ENCODE data around the gene PAX5. TPM values are rescaled to one million over a fixed set of nuclear protein-coding genes. Genes with fewer than 3 reads are reported as not detected.

The PAX5 gene
- total RNA-seq, 1 donor from 2014 or later = not detected

- no peak for DNase-seq (ENCODE audit: low read depth)
- H3K4me3 ChIP-seq (ENCODE audit: low read depth, low read length) = no peak overlapping the region
- no peak for TF ChIP-seq CTCF (conservative IDR thresholded peaks at IDR 0.05; ENCODE audit: low read depth, low read length)
These were observed 140.9 kb downstream of the PAX5 start for GRCh38 chr9:36893184-36893583.

- H3K4me3 ChIP-seq (ENCODE audit: low read depth, low read length) = no peak overlapping the region
- DNase-seq (ENCODE audit: low read depth) = no peak
- no peak for TF ChIP-seq CTCF (conservative IDR thresholded peaks at IDR 0.05; ENCODE audit: low read depth, low read length)
These were observed 141.8 kb downstream of the PAX5 start for GRCh38 chr9:36892279-36892678.

- no peak for DNase-seq (ENCODE audit: low read depth)
- no peak for TF ChIP-seq CTCF (conservative IDR thresholded peaks at IDR 0.05; ENCODE audit: low read depth, low read length)
These were observed 142.7 kb downstream of the PAX5 start for GRCh38 chr9:36891341-36891811.

GRCh38 chr9:36889844-36890243 is 144.2 kb downstream of the PAX5 start:
- no peak overlapping the region for H3K4me3 ChIP-seq (ENCODE audit: low read depth, low read length)
- TF ChIP-seq CTCF (conservative IDR thresholded peaks at IDR 0.05; ENCODE audit: low read depth, low read length) = no peak
- DNase-seq (ENCODE audit: low read depth) = no peak

More at GRCh38 chr9:36891341-36891811, 142.7 kb downstream of the PAX5 start:
- H3K4me3 ChIP-seq (ENCODE audit: low read depth, low read length) = no peak overlapping the region

GRCh38 chr9:36888551-36888950 is 145.5 kb downstream of the PAX5 start:
- no peak for TF ChIP-seq CTCF (conservative IDR thresholded peaks at IDR 0.05; ENCODE audit: low read depth, low read length)
- DNase-seq (ENCODE audit: low read depth) = no peak
- no peak overlapping the region for H3K4me3 ChIP-seq (ENCODE audit: low read depth, low read length)

- no peak for DNase-seq (ENCODE audit: low read depth)
- no peak for TF ChIP-seq CTCF (conservative IDR thresholded peaks at IDR 0.05; ENCODE audit: low read depth, low read length)
- H3K4me3 ChIP-seq (ENCODE audit: low read depth, low read length) = no peak overlapping the region
These were observed 149.3 kb downstream of the PAX5 start for GRCh38 chr9:36884721-36885120.

GRCh38 chr9:36882594-36882993 is 151.5 kb downstream of the PAX5 start:
- no peak for TF ChIP-seq CTCF (conservative IDR thresholded peaks at IDR 0.05; ENCODE audit: low read depth, low read length)
- no peak for DNase-seq (ENCODE audit: low read depth)
- no peak overlapping the region for H3K4me3 ChIP-seq (ENCODE audit: low read depth, low read length)
